ENCODE measurements around the gene CRAMP1. TPM values are rescaled to one million over a fixed set of nuclear protein-coding genes. Genes with fewer than 3 reads are reported as not detected.

The CRAMP1 gene
- total RNA-seq, 6 donors from 2014 or later: 16.3 to 57.6 (median 20.6) TPM

DNA sequence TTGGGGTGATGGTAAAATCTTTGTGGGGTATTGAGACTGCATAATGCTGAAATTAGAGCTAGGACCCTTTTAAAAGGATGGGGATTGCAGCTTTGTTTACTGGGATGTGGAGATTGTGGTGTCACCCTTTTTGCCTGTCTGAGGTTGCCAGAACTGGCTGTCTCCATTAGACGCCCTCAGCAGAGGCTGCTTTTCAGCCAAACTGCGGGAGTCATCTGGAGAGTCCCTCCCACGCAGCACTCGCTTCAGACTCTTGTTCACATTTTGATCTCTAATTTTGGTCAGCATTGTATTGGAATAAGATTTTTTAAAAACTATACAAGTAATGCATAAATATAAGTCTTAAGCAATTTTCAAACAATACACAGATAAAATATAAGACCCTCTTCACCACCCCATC, 38.0 kb downstream of the CRAMP1 start:
- DNase-seq (no peak), ATAC-seq (ENCODE audit: low FRiP score in 2 of 2) (no peak)
- WGBS, 2 donors: 97 to 100% methylated on average over 4 of the region's 4 CpGs
- H3K27ac ChIP-seq: no peak overlapping the region
- TF ChIP-seq POLR2A (IDR thresholded peaks at IDR 0.05): no peak
- no peaks in the 10 kb centered on the region for H3K9me3 ChIP-seq
- no peaks in the 10 kb centered on the region for H3K27me3 ChIP-seq
- peaks cover 8 to 53% (median 34%) of the 10 kb centered on the region in 4 donors for H3K36me3 ChIP-seq
- H3K4me1 ChIP-seq: no peaks in the 10 kb centered on the region
- H3K4me3 ChIP-seq: no peak overlapping the region

DNA sequence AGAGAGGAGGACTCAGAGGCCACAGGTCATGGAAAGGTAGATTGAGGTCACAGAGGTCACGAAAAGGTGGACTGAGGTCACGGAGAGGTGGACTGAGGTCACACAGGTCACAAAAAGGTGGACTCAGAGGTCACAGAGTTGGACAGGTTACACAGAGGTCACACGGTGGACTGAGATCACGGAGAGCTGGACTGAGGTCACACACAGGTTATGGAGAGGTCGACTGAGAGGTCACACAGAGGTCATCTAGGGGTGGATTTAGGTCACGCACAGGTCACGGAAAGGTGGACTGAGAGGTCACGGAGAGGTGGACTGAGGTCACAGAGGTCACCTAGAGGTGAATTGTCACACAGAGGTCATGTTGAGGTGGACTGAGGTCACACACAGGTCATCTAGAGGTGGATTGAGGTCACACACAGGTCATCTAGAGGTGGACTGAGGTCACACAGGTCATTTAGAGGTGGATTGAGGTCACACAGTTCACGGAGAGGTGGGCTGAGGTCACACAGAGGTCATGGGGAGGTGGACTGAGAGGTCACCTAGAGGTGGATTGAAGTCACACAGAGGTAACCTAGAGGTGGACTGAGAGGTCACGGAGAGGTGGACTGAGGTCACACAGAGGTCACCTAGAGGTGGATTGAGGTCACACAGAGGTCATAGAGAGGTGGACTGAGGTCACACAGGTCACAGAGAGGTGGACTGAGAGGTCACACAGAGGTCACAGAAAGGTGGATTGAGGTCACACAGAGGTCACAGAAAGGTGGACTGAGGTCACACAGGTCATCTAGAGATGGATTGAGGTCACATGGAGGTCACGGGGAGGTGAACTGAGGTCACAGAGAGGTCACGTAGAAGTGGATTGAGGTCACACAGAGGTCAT, 39.2 kb downstream of the CRAMP1 start:
- DNase-seq: no peak
- H3K4me1 ChIP-seq: no peaks in the 10 kb centered on the region
- 93 to 96% methylated on average over 12 of the region's 12 CpGs for WGBS, 2 donors

DNA sequence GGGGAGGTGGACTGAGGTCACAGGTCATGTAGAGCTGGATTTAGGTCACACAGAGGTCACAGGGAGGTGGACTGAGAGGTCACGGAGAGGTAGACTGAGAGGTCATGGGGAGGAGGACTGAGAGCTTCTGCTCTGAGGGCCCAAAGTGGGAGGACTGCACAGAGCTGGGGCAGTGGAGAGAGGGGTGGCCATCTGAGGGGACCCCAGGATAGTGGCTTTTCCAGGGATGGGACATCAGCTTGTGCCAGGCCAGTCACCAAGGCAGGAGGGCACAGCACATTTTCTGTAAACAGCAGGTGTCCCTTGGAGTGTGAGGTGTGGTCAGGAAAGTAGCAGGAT, 39.8 kb downstream of the CRAMP1 start:
- TF ChIP-seq, protein P1, sequence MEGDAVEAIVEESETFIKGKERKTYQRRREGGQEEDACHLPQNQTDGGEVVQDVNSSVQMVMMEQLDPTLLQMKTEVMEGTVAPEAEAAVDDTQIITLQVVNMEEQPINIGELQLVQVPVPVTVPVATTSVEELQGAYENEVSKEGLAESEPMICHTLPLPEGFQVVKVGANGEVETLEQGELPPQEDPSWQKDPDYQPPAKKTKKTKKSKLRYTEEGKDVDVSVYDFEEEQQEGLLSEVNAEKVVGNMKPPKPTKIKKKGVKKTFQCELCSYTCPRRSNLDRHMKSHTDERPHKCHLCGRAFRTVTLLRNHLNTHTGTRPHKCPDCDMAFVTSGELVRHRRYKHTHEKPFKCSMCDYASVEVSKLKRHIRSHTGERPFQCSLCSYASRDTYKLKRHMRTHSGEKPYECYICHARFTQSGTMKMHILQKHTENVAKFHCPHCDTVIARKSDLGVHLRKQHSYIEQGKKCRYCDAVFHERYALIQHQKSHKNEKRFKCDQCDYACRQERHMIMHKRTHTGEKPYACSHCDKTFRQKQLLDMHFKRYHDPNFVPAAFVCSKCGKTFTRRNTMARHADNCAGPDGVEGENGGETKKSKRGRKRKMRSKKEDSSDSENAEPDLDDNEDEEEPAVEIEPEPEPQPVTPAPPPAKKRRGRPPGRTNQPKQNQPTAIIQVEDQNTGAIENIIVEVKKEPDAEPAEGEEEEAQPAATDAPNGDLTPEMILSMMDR (IDR thresholded peaks at IDR 0.05): no peak
- no peak for TF ChIP-seq POLR2AphosphoS5 (IDR thresholded peaks at IDR 0.05)
- TF ChIP-seq EP300 (IDR thresholded peaks at IDR 0.05): no peak
- TF ChIP-seq POLR2A (IDR thresholded peaks at IDR 0.05): no peak
- Histone ChIP-seq H3K4me1 (no peaks in the 10 kb centered on the region), H3K36me3 (peaks cover 24 to 59% (median 46%) of the 10 kb centered on the region in 4 donors), H3K27ac (no peak overlapping the region), H3K4me3 (no peak overlapping the region), H3K9me3 (no peaks in the 10 kb centered on the region), H3K27me3 (no peaks in the 10 kb centered on the region)
- ATAC-seq (ENCODE audit: low FRiP score in 2 of 2) (no peak), DNase-seq (no peak)
- 100% methylated on average over 1 of the region's 1 CpG for WGBS, 2 donors

More for the DNA sequence above, 39.2 kb downstream of the CRAMP1 start:
- H3K27ac ChIP-seq: no peak overlapping the region
- TF ChIP-seq EP300 (IDR thresholded peaks at IDR 0.05): no peak
- TF ChIP-seq POLR2AphosphoS5 (IDR thresholded peaks at IDR 0.05): no peak
- no peak for TF ChIP-seq POLR2A (IDR thresholded peaks at IDR 0.05)
- TF ChIP-seq, protein P1 (IDR thresholded peaks at IDR 0.05): no peak
- H3K36me3 ChIP-seq: peaks cover 18 to 53% (median 41%) of the 10 kb centered on the region in 4 donors
- H3K27me3 ChIP-seq: no peaks in the 10 kb centered on the region
- no peak overlapping the region for H3K4me3 ChIP-seq
- ATAC-seq (ENCODE audit: low FRiP score in 2 of 2): no peak
- H3K9me3 ChIP-seq: no peaks in the 10 kb centered on the region

DNA sequence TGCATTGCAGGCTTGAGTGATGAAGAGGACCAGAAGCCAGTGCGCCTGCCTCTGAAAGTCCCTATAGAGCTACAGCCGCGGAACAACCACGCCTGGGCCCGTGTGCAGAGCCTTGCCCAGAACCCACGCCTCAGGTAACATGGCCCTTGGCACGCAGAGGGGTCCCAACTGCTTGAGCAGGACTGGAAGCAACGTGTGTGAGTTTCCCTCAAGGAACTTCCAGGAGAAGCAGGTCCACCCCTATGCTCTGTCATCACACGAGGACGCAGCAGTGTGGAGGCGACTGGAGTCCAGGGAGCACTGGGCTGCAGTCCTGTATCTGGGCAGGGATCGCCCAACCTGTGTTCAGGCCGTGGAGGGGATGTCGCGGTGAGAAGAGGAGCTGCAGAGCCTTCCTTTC, 40.9 kb downstream of the CRAMP1 start:
- H3K36me3 ChIP-seq: peaks cover 29 to 70% (median 53%) of the 10 kb centered on the region in 4 donors
- no peak overlapping the region for H3K4me3 ChIP-seq
- TF ChIP-seq POLR2AphosphoS5 (IDR thresholded peaks at IDR 0.05) (no peak), EP300 (IDR thresholded peaks at IDR 0.05) (no peak), POLR2A (IDR thresholded peaks at IDR 0.05) (no peak)
- TF ChIP-seq, protein P1 (IDR thresholded peaks at IDR 0.05): no peak
- H3K27me3 ChIP-seq: no peaks in the 10 kb centered on the region
- WGBS, 2 donors: 96 to 100% methylated on average over 2 to 15 of the region's 15 CpGs
- ATAC-seq (ENCODE audit: low FRiP score in 2 of 2) (no peak), DNase-seq (no peak)
- H3K27ac ChIP-seq: no peak overlapping the region
- H3K9me3 ChIP-seq: no peaks in the 10 kb centered on the region
- H3K4me1 ChIP-seq: no peaks in the 10 kb centered on the region

DNA sequence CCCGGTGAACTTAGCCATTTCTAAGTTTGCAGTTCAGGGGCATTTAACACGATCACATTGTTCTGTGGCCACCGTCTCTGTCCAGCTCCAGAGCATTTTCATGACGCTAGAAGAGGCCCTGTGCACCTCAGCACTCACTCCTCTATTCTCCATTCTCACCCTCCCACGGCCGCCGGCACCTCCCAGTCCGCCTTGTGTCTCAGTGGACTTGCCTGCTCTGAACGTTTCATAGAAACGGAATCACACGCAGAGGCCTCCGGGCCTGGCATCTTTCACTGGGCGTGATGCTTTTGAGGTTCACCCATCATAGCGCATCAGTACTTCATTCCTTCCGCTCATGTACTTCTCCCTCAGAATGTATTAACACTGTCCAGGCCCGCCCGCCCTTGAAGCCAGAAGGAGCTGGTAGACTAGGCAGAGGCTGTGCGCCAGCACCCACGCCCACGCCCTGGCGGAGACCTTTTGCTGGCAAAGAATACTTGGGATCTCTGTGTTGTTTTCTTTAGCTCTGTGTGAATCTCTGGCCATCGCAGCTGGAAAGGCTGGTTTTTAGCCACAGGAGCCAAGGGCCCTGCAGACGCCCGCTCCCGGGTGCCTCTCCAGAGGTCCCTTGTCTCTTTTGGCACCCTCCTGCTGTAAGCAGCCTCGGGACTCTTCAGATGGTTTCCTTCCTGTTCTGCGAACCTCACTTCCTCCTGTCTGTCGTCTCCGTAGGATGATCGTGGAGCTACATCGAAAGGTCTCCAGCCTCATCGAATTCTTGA, 42.5 kb downstream of the CRAMP1 start:
- Histone ChIP-seq H3K9me3 (no peaks in the 10 kb centered on the region), H3K27ac (no peak overlapping the region), H3K27me3 (no peaks in the 10 kb centered on the region), H3K4me1 (no peaks in the 10 kb centered on the region), H3K4me3 (no peak overlapping the region), H3K36me3 (peaks cover 29 to 83% (median 64%) of the 10 kb centered on the region in 4 donors)
- DNase-seq (no peak), ATAC-seq (ENCODE audit: low FRiP score in 2 of 2) (no peak)
- 81 to 94% methylated on average over 28 to 32 of the region's 32 CpGs for WGBS, 2 donors
- TF ChIP-seq, protein P1 (IDR thresholded peaks at IDR 0.05): no peak
- TF ChIP-seq POLR2A (IDR thresholded peaks at IDR 0.05) (no peak), EP300 (IDR thresholded peaks at IDR 0.05) (no peak), POLR2AphosphoS5 (IDR thresholded peaks at IDR 0.05) (no peak)
